Activated T-cell treated with anti-CD3 and anti-CD28 coated beads, Interleukin-2, amount 50 U/mL, for 1 hour (primary cell): ENCODE measurements around the gene AAGAB.

ENCODE experiments used
- DNase-seq: peaks from one replicate; pipeline ENCODE4 v3.0.0-alpha.2; 2020

AAGAB gene

GRCh38 chr15:67207555-67208207, 46.8 kb downstream of the AAGAB start:
- DNase-seq: no peak

GRCh38 chr15:67202991-67203390, 51.5 kb downstream of the AAGAB start:
- DNase-seq: no peak

- DNase-seq: no peak
Observed at GRCh38 chr15:67202091-67202490, 52.4 kb downstream of the AAGAB start.

GRCh38 chr15:67201136-67201535, 53.3 kb downstream of the AAGAB start:
- no peak for DNase-seq

GRCh38 chr15:67199881-67200763, 54.3 kb downstream of the AAGAB start:
- DNase-seq: no peak

- no peak for DNase-seq
Observed at GRCh38 chr15:67199391-67199790, 55.1 kb downstream of the AAGAB start.

- DNase-seq: no peak
Observed at GRCh38 chr15:67198157-67198754, 56.2 kb downstream of the AAGAB start.

- no peak for DNase-seq
Observed at GRCh38 chr15:67197364-67197695, 57.1 kb downstream of the AAGAB start.

- DNase-seq: no peak
Observed at GRCh38 chr15:67196672-67197363, 57.6 kb downstream of the AAGAB start.

- DNase-seq: no peak
Observed at GRCh38 chr15:67196222-67196621, 58.2 kb downstream of the AAGAB start.

- no peak for DNase-seq
Observed at GRCh38 chr15:67195305-67195704, 59.2 kb downstream of the AAGAB start.

GRCh38 chr15:67194171-67195114, 60.0 kb downstream of the AAGAB start:
- no peak for DNase-seq

- no peak for DNase-seq
Observed at GRCh38 chr15:67193223-67193990, 61.1 kb downstream of the AAGAB start.

GRCh38 chr15:67192185-67192820, 62.2 kb downstream of the AAGAB start:
- DNase-seq: no peak

GRCh38 chr15:67190813-67191212, 63.6 kb downstream of the AAGAB start:
- DNase-seq: no peak

GRCh38 chr15:67190326-67190725, 64.1 kb downstream of the AAGAB start:
- DNase-seq: no peak

GRCh38 chr15:67189326-67190051, 65.0 kb downstream of the AAGAB start:
- DNase-seq: no peak

GRCh38 chr15:67188551-67189218, 65.8 kb downstream of the AAGAB start:
- no peak for DNase-seq

GRCh38 chr15:67187351-67187854, 67.1 kb downstream of the AAGAB start:
- DNase-seq: no peak
